Colon (tissue), 2 donors: ENCODE data around the gene FOXP1.

ENCODE experiments used
- FAIRE-seq: peaks from 2 replicates; lab custom pipeline; 2012; peaks lifted over from hg19 to GRCh38; lab: Jason Lieb, UNC
- donor health status: control.
- donor health status: control.

Gene FOXP1

GRCh38 chr3:71504250-71505036, 79.1 kb downstream of the FOXP1 start:
- FAIRE-seq = no peak

- no peak for FAIRE-seq
Measured at GRCh38 chr3:71503525-71504249, 79.8 kb downstream of the FOXP1 start.

- FAIRE-seq = no peak
Measured at GRCh38 chr3:71502066-71502625, 81.4 kb downstream of the FOXP1 start.

GRCh38 chr3:71500696-71501095, 82.8 kb downstream of the FOXP1 start:
- FAIRE-seq = no peak

- FAIRE-seq = no peak
Measured at GRCh38 chr3:71499227-71499876, 84.2 kb downstream of the FOXP1 start.

- no peak for FAIRE-seq
Measured at GRCh38 chr3:71498543-71498942, 85.0 kb downstream of the FOXP1 start.

- no peak for FAIRE-seq
Measured at GRCh38 chr3:71497971-71498444, 85.5 kb downstream of the FOXP1 start.

- no peak for FAIRE-seq
Measured at GRCh38 chr3:71497367-71497897, 86.1 kb downstream of the FOXP1 start.

- FAIRE-seq = no peak
Measured at GRCh38 chr3:71495708-71496472, 87.6 kb downstream of the FOXP1 start.

GRCh38 chr3:71494212-71494611, 89.3 kb downstream of the FOXP1 start:
- no peak for FAIRE-seq

- FAIRE-seq = no peak
Measured at GRCh38 chr3:71492974-71493771, 90.4 kb downstream of the FOXP1 start.

GRCh38 chr3:71492566-71492965, 91.0 kb downstream of the FOXP1 start:
- FAIRE-seq = no peak

GRCh38 chr3:71491154-71491752, 92.3 kb downstream of the FOXP1 start:
- no peak for FAIRE-seq

- no peak for FAIRE-seq
Measured at GRCh38 chr3:71490692-71491091, 92.8 kb downstream of the FOXP1 start.

GRCh38 chr3:71489315-71489761, 94.2 kb downstream of the FOXP1 start:
- no peak for FAIRE-seq

GRCh38 chr3:71488882-71489281, 94.6 kb downstream of the FOXP1 start:
- no peak for FAIRE-seq

GRCh38 chr3:71488391-71488809, 95.1 kb downstream of the FOXP1 start:
- no peak for FAIRE-seq

GRCh38 chr3:71487418-71487817, 96.1 kb downstream of the FOXP1 start:
- no peak for FAIRE-seq

- FAIRE-seq = no peak
Measured at GRCh38 chr3:71486831-71487230, 96.7 kb downstream of the FOXP1 start.

- no peak for FAIRE-seq
Measured at GRCh38 chr3:71485896-71486295, 97.6 kb downstream of the FOXP1 start.
